ENCODE measurements around the gene ANKIB1. TPM values are rescaled to one million over a fixed set of nuclear protein-coding genes. Genes with fewer than 3 reads are reported as not detected.

The ANKIB1 gene, protein sequence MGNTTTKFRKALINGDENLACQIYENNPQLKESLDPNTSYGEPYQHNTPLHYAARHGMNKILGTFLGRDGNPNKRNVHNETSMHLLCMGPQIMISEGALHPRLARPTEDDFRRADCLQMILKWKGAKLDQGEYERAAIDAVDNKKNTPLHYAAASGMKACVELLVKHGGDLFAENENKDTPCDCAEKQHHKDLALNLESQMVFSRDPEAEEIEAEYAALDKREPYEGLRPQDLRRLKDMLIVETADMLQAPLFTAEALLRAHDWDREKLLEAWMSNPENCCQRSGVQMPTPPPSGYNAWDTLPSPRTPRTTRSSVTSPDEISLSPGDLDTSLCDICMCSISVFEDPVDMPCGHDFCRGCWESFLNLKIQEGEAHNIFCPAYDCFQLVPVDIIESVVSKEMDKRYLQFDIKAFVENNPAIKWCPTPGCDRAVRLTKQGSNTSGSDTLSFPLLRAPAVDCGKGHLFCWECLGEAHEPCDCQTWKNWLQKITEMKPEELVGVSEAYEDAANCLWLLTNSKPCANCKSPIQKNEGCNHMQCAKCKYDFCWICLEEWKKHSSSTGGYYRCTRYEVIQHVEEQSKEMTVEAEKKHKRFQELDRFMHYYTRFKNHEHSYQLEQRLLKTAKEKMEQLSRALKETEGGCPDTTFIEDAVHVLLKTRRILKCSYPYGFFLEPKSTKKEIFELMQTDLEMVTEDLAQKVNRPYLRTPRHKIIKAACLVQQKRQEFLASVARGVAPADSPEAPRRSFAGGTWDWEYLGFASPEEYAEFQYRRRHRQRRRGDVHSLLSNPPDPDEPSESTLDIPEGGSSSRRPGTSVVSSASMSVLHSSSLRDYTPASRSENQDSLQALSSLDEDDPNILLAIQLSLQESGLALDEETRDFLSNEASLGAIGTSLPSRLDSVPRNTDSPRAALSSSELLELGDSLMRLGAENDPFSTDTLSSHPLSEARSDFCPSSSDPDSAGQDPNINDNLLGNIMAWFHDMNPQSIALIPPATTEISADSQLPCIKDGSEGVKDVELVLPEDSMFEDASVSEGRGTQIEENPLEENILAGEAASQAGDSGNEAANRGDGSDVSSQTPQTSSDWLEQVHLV
- polyA plus RNA-seq (2013, experiment 1 of 2) = 32.5 TPM
- 33.6 TPM for polyA plus RNA-seq (2013, experiment 2 of 2)

DNA sequence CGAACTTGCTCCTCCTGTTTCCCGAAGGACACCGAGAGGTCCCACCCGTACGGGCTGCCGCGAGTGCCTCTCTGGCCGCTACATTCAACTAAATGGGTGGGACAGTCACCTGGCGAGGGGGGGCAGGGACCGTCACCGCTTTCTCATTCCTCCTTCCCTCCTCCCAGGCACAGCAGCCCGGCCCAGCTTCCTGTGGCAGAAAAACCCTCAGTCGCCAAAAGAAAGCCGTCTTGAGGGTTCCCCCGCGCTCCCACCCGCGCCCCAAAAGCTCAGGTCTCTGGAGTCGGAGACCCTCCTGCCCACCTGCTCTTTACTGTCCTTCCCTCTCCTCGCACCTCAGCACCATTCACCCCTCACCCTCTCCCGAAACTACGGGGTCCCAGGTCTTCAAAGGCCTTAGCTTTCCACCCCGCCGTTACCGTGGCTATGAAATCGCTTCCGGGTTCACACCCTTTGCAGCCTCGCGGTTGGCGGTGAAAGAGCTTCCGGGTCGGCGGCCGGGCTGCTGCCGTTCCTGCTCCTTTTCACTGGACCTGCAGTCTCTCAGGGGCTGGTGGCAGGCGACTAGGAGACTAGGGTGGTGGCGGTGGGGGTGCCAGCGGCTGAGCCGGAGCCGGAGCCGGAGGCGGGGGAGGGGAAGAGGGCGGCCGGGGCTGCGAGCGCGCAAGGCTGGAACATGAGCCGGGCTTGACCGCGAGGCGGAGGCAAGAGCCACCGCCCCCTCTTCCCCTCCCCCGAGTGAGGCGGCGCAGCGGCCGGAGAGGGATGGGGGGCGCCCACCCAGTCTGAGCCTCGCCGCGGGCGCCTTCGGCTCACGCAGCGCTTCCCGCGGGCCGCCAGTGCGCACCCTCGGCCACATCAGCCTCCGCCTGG lies at the start of gene ANKIB1, which contains the start of gene KRIT1:
ANKIB1 (plus strand) TSS at position 488 of the 873 bp plus-strand sequence. CDS start 49,005 bp downstream, outside the sequence.
KRIT1 (minus strand) TSS at position 428 of the 873 bp plus-strand sequence. CDS start 3,779 bp downstream, outside the sequence.
- Histone ChIP-seq H2BK12ac (ENCODE audit: low read length in 2 of 2) (peak within 1 kb of the TSS in 1 of 2 experiments; percentile 83), H3K18ac (ENCODE audit: low read depth in 1 of 2, low read length in 2 of 2) (peak within 1 kb of the TSS; percentile 96 to 98), H2AK5ac (ENCODE audit: low read length, severe bottlenecking) (no peak within 1 kb of the TSS), H3K9me3 (ENCODE audit: control insufficient read depth, low read length) (no peaks in the 10 kb centered on the region), H3K9ac (ENCODE audit: low read length) (peak within 1 kb of the TSS; percentile 98), H2AFZ (ENCODE audit: low read depth, low read length) (peak within 1 kb of the TSS; percentile 95), H4K8ac (ENCODE audit: low read length) (peak within 1 kb of the TSS; percentile 100), H3K79me1 (replicated peaks; ENCODE audit: low read length, poor library complexity, severe bottlenecking) (peaks cover 4% of the 10 kb centered on the region), H2BK15ac (ENCODE audit: low read depth, poor library complexity, severe bottlenecking) (peak within 1 kb of the TSS; percentile 80), H3K23ac (ENCODE audit: low read length in 2 of 2) (peak within 1 kb of the TSS in 1 of 2 experiments; percentile 98), H3K4me1 (ENCODE audit: control insufficient read depth, insufficient read depth, low read depth, low read length) (peaks cover 2% of the 10 kb centered on the region), H2BK5ac (ENCODE audit: low read depth, low read length, poor library complexity, severe bottlenecking) (peak within 1 kb of the TSS; percentile 89), H2BK120ac (ENCODE audit: low read depth, low read length) (peak within 1 kb of the TSS; percentile 78), H3K4me3 (ENCODE audit: insufficient read depth in 1 of 2, low read depth in 1 of 2, low read length in 2 of 2) (peak within 1 kb of the TSS; percentile 94 to 99), H3K4ac (ENCODE audit: low read depth in 1 of 2, low read length in 2 of 2) (peak within 1 kb of the TSS; percentile 89 to 99), H4K91ac (ENCODE audit: low read length) (peak within 1 kb of the TSS; percentile 78), H3K27ac (ENCODE audit: low read length, poor library complexity, severe bottlenecking) (peak within 1 kb of the TSS; percentile 87), H3K36me3 (ENCODE audit: control insufficient read depth in 1 of 2, insufficient read depth in 2 of 2, low read depth in 1 of 2, low read length in 2 of 2) (peaks cover 2 to 12% of the 10 kb centered on the region in 2 experiments), H3K27me3 (ENCODE audit: control insufficient read depth in 1 of 2, insufficient read depth in 1 of 2, low read length in 2 of 2) (no peaks in the 10 kb centered on the region), H3K4me2 (ENCODE audit: low read length, poor library complexity, severe bottlenecking) (peak within 1 kb of the TSS; percentile 94), H3K14ac (ENCODE audit: low read length in 2 of 2) (peak within 1 kb of the TSS in 1 of 2 experiments; percentile 98)
- WGBS = under 1% methylated on average over 48 of the region's 71 CpGs
- peak; percentile 90 for DNase-seq

DNA sequence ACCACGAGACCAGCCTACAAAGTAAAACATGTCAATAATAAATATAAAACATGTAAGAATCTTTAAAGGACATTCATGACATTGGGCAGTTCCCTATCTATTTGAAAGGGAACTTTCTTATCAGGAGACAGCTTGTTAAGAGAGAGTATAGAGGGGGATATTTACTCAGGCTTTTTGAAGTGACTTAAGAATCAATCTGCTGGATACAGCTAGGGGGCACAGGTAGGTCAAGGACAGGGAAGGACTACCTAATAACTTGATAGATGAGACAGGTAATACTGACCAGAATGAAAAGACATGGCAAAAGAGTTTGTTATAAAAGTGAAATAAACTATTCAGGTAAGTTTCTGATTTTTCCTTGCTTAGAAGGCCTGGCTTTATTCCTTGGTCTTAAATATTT lies 45.0 kb upstream of the ANKIB1 start:
- Histone ChIP-seq H3K4me2 (ENCODE audit: low read length, poor library complexity, severe bottlenecking) (no peak overlapping the region), H2BK120ac (ENCODE audit: low read depth, low read length) (no peak overlapping the region), H4K8ac (ENCODE audit: low read length) (no peak overlapping the region), H3K4me3 (ENCODE audit: insufficient read depth in 1 of 2, low read depth in 1 of 2, low read length in 2 of 2) (no peak overlapping the region), H2BK5ac (ENCODE audit: low read depth, low read length, poor library complexity, severe bottlenecking) (no peak overlapping the region), H3K27me3 (ENCODE audit: control insufficient read depth in 1 of 2, insufficient read depth in 1 of 2, low read length in 2 of 2) (no peaks in the 10 kb centered on the region), H3K9me3 (ENCODE audit: control insufficient read depth, low read length) (peaks cover 4% of the 10 kb centered on the region), H3K18ac (ENCODE audit: low read depth in 1 of 2, low read length in 2 of 2) (no peak overlapping the region), H3K36me3 (ENCODE audit: control insufficient read depth in 1 of 2, insufficient read depth in 2 of 2, low read depth in 1 of 2, low read length in 2 of 2) (peaks cover 21 to 94% of the 10 kb centered on the region in 2 experiments), H2BK15ac (ENCODE audit: low read depth, poor library complexity, severe bottlenecking) (no peak overlapping the region), H2AFZ (ENCODE audit: low read depth, low read length) (no peak overlapping the region), H3K79me1 (replicated peaks; ENCODE audit: low read length, poor library complexity, severe bottlenecking) (peaks cover 14% of the 10 kb centered on the region), H3K4me1 (ENCODE audit: control insufficient read depth, insufficient read depth, low read depth, low read length) (no peaks in the 10 kb centered on the region), H3K9ac (ENCODE audit: low read length) (no peak overlapping the region), H4K91ac (ENCODE audit: low read length) (no peak overlapping the region), H3K14ac (ENCODE audit: low read length in 2 of 2) (no peak overlapping the region), H2AK5ac (ENCODE audit: low read length, severe bottlenecking) (no peak overlapping the region), H3K27ac (ENCODE audit: low read length, poor library complexity, severe bottlenecking) (no peak overlapping the region), H3K4ac (ENCODE audit: low read depth in 1 of 2, low read length in 2 of 2) (no peak overlapping the region), H3K23ac (ENCODE audit: low read length in 2 of 2) (no peak overlapping the region), H2BK12ac (ENCODE audit: low read length in 2 of 2) (no peak overlapping the region)
- no CpG with 5 or more reads among the region's 1 CpG for WGBS
- no peak for DNase-seq

DNA sequence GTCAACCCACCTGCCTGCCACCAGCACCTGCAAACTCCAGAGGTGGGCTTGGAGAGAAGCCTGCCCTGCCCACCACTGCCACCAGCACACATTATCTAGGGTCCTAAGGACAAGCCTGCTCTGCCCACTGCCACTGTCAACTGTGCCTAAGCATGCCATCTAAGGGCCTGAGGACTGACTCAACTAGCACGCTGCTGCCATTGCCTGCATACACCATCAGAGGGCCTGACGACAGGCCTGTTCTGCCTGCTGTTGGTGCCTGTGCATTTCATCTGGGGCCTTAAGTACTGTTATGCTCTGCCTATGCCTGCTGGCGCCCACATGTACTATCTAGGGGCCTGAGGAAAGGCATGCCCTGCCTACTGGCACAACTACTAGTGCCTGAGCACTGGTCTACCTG lies 39.8 kb upstream of the ANKIB1 start:
- 95% methylated on average over 3 of the region's 3 CpGs for WGBS
- Histone ChIP-seq H2BK5ac (ENCODE audit: low read depth, low read length, poor library complexity, severe bottlenecking) (no peak overlapping the region), H3K9ac (ENCODE audit: low read length) (no peak overlapping the region), H2AFZ (ENCODE audit: low read depth, low read length) (no peak overlapping the region), H3K27me3 (ENCODE audit: control insufficient read depth in 1 of 2, insufficient read depth in 1 of 2, low read length in 2 of 2) (no peaks in the 10 kb centered on the region), H3K4me2 (ENCODE audit: low read length, poor library complexity, severe bottlenecking) (no peak overlapping the region), H4K91ac (ENCODE audit: low read length) (no peak overlapping the region), H3K4me3 (ENCODE audit: insufficient read depth in 1 of 2, low read depth in 1 of 2, low read length in 2 of 2) (no peak overlapping the region), H3K18ac (ENCODE audit: low read depth in 1 of 2, low read length in 2 of 2) (no peak overlapping the region), H3K79me1 (replicated peaks; ENCODE audit: low read length, poor library complexity, severe bottlenecking) (peaks cover 21% of the 10 kb centered on the region), H3K27ac (ENCODE audit: low read length, poor library complexity, severe bottlenecking) (no peak overlapping the region), H2BK120ac (ENCODE audit: low read depth, low read length) (no peak overlapping the region), H3K4ac (ENCODE audit: low read depth in 1 of 2, low read length in 2 of 2) (no peak overlapping the region), H3K4me1 (ENCODE audit: control insufficient read depth, insufficient read depth, low read depth, low read length) (no peaks in the 10 kb centered on the region), H2BK15ac (ENCODE audit: low read depth, poor library complexity, severe bottlenecking) (no peak overlapping the region), H2AK5ac (ENCODE audit: low read length, severe bottlenecking) (no peak overlapping the region), H3K23ac (ENCODE audit: low read length in 2 of 2) (no peak overlapping the region), H3K36me3 (ENCODE audit: control insufficient read depth in 1 of 2, insufficient read depth in 2 of 2, low read depth in 1 of 2, low read length in 2 of 2) (peaks cover 23 to 92% of the 10 kb centered on the region in 2 experiments), H3K14ac (ENCODE audit: low read length in 2 of 2) (no peak overlapping the region), H3K9me3 (ENCODE audit: control insufficient read depth, low read length) (peaks cover 25% of the 10 kb centered on the region), H4K8ac (ENCODE audit: low read length) (peak overlapping the region; percentile 2), H2BK12ac (ENCODE audit: low read length in 2 of 2) (no peak overlapping the region)
- no peak for DNase-seq
